CD14-positive monocyte (primary cell): ENCODE results near the gene SH3RF3. TPM values are rescaled to one million over a fixed set of nuclear protein-coding genes. Genes with fewer than 3 reads are reported as not detected.

ENCODE experiments used
- DNase-seq, 3 donors: peaks; one replicate each; pipeline ENCODE4 v3.0.0-alpha.2; 2011 to 2022
- H2AFZ ChIP-seq: 2 replicates; pipeline ENCODE4 v1.6.0; 2012; ENCODE audit warnings: mild to moderate bottlenecking, low read depth, low read length, inconsistent platforms; ENCODE audit not compliant: insufficient read depth, poor library complexity, severe bottlenecking
- H3K27ac ChIP-seq, 2 donors: 1 replicate in 1 of 2; 2 replicates in 1 of 2; pipeline ENCODE4 v1.5.1; 2012 to 2013; ENCODE audit warnings: low read length in 2 of 2, control low read depth in 1 of 2, inconsistent platforms in 1 of 2, low read depth in 1 of 2, mild to moderate bottlenecking in 1 of 2
- H3K27me3 ChIP-seq, 2 donors: one replicate each; pipeline versions ENCODE4 v1.6.0 to v1.6.1; 2011 to 2013; ENCODE audit warnings: low read length in 2 of 2; ENCODE audit not compliant: control insufficient read depth in 2 of 2, insufficient read depth in 2 of 2
- H3K36me3 ChIP-seq, 2 donors: replicated peaks in 1 of 2; 1 replicate in 1 of 2; 2 replicates in 1 of 2; pipeline versions ENCODE4 v1.5.1 to v1.6.1; 2012 to 2013; ENCODE audit warnings: low read length in 2 of 2, control low read depth in 1 of 2, inconsistent platforms in 1 of 2, mild to moderate bottlenecking in 1 of 2; ENCODE audit not compliant: insufficient read depth in 2 of 2, control insufficient read depth in 1 of 2
- H3K4me1 ChIP-seq, 2 donors: 1 replicate in 1 of 2; 2 replicates in 1 of 2; pipeline versions ENCODE4 v1.5.1 to v1.6.1; 2012 to 2013; ENCODE audit warnings: low read length in 2 of 2, control low read depth in 1 of 2, inconsistent platforms in 1 of 2, mild to moderate bottlenecking in 1 of 2, moderate library complexity in 1 of 2; ENCODE audit not compliant: insufficient read depth in 2 of 2, control insufficient read depth in 1 of 2
- H3K4me2 ChIP-seq: replicated peaks from 2 replicates; pipeline ENCODE3; 2012; ENCODE audit warnings: low read length, moderate library complexity, mild to moderate bottlenecking; ENCODE audit not compliant: poor library complexity, severe bottlenecking; ENCODE audit errors: extremely low read depth
- H3K4me3 ChIP-seq, 3 experiments: fragments of 200-600 bp in 1 of 3; sonication (generic) in 1 of 3; replicated peaks in 1 of 3; 1 replicate in 2 of 3; 2 replicates in 1 of 3; pipeline ENCODE4 v1.5.1; 2011 to 2013; ENCODE audit warnings: low read length in 3 of 3, mild to moderate bottlenecking in 3 of 3, control low read depth in 2 of 3, low read depth in 2 of 3, inconsistent platforms in 1 of 3, moderate library complexity in 1 of 3
- H3K79me2 ChIP-seq: 2 replicates; pipeline ENCODE4 v1.6.0; 2012; ENCODE audit warnings: mild to moderate bottlenecking, control low read depth, inconsistent platforms, low read length, moderate library complexity; ENCODE audit not compliant: insufficient read depth
- H3K9ac ChIP-seq: 2 replicates; pipeline ENCODE4 v1.6.0; 2017; ENCODE audit warnings: low read length, mild to moderate bottlenecking; ENCODE audit not compliant: insufficient read depth, poor library complexity, severe bottlenecking
- H3K9me3 ChIP-seq, 2 donors: replicated peaks in 1 of 2; 1 replicate in 1 of 2; 2 replicates in 1 of 2; pipeline versions ENCODE4 v1.5.1 to v1.6.1; 2012 to 2013; ENCODE audit warnings: low read length in 2 of 2, control low read depth in 1 of 2; ENCODE audit not compliant: control insufficient read depth in 1 of 2, insufficient read depth in 1 of 2
- H4K20me1 ChIP-seq: 2 replicates; pipeline ENCODE4 v1.6.0; 2012; ENCODE audit warnings: mild to moderate bottlenecking, low read length, control low read depth, moderate library complexity; ENCODE audit not compliant: insufficient read depth
- H3K27ac Mint-ChIP-seq, 7 donors: one replicate each; pipeline ENCODE4 v1.8.0; 2020; ENCODE audit warnings: mild to moderate bottlenecking in 7 of 7, mixed read lengths in 7 of 7, moderate library complexity in 6 of 7, inconsistent platforms in 2 of 7
- H3K27me3 Mint-ChIP-seq, 3 donors: one replicate each; pipeline ENCODE4 v1.8.0; 2021 to 2022; ENCODE audit warnings: low read depth in 3 of 3, mild to moderate bottlenecking in 3 of 3, mixed read lengths in 3 of 3, moderate library complexity in 3 of 3, inconsistent platforms in 1 of 3
- H3K36me3 Mint-ChIP-seq, 2 donors: one replicate each; pipeline ENCODE4 v1.8.0; 2020; ENCODE audit warnings: mixed read lengths in 2 of 2, inconsistent platforms in 1 of 2, mild to moderate bottlenecking in 1 of 2
- H3K4me1 Mint-ChIP-seq: one replicate; pipeline ENCODE4 v1.8.0; 2020; ENCODE audit warnings: mild to moderate bottlenecking, mixed read lengths
- H3K4me3 Mint-ChIP-seq, 2 donors: one replicate each; pipeline ENCODE4 v1.8.0; 2020; ENCODE audit warnings: mild to moderate bottlenecking in 2 of 2, mixed read lengths in 2 of 2, moderate library complexity in 1 of 2
- H3K9me3 Mint-ChIP-seq, 7 donors: one replicate each; pipeline ENCODE4 v1.8.0; 2020 to 2022; ENCODE audit warnings: mixed read lengths in 7 of 7, mild to moderate bottlenecking in 6 of 7, moderate library complexity in 6 of 7, inconsistent platforms in 2 of 7
- WGBS: methylation state at CpG from one replicate; pipeline ENCODE4 v1.1.5; 2013; ENCODE audit warnings: missing lambda C conversion rate; ENCODE audit not compliant: insufficient coverage; 5-methylcytosine and 5-hydroxymethylcytosine counted together
- intact Hi-C, 2 donors: fragments of 100-400 bp; cut with micrococcal nuclease; formaldehyde crosslinking; loops; one replicate each; pipeline versions ENCODE4 v1.15.0 to v1.15.1; 2023
- polyA plus RNA-seq, 3 donors: library from polyadenylated mRNA; depleted of rRNA in 1 of 3; unstranded in 2 of 3; stranded (reverse) in 1 of 3; fragments of 300-500 nt in 2 of 3; fragments of >200 nt in 1 of 3; fragmentation: Illumina TruSeq in 2 of 3; gene quantifications; 1 replicate in 2 of 3; 2 replicates in 1 of 3; pipeline ENCODE4 v1.2.3, GENCODE V29; 2012 to 2021
- TF ChIP-seq, protein P1 (sequence below): fragments of 200-600 bp; IDR thresholded peaks from one replicate; pipeline ENCODE4 v1.8.0; 2022; ENCODE audit warnings: antibody characterized with exemption, mild to moderate bottlenecking

Gene SH3RF3
- polyA plus RNA-seq, 3 donors: 0.25 to 0.75 (median 0.34) TPM

GRCh38 chr2:109189751-109190150 is 60.7 kb downstream of the SH3RF3 start:
- Histone ChIP-seq H3K9ac (no peak overlapping the region), H3K79me2 (no peaks in the 10 kb centered on the region), H3K4me3 (no peak overlapping the region), H3K36me3 (no peaks in the 10 kb centered on the region), H3K27me3 (no peaks in the 10 kb centered on the region), H3K27ac (no peak overlapping the region), H4K20me1 (no peaks in the 10 kb centered on the region), H3K4me1 (no peaks in the 10 kb centered on the region), H3K9me3 (no peaks in the 10 kb centered on the region), H3K4me2 (no peak overlapping the region), H2AFZ (no peak overlapping the region)
- Mint-ChIP-seq H3K27ac (no peak overlapping the region), H3K4me3 (no peak overlapping the region), H3K4me1 (no peaks in the 10 kb centered on the region), H3K27me3 (peaks cover 5 to 9% (median 7%) of the 10 kb centered on the region in 3 donors), H3K9me3 (no peaks in the 10 kb centered on the region), H3K36me3 (no peaks in the 10 kb centered on the region)
- TF ChIP-seq, protein P1, sequence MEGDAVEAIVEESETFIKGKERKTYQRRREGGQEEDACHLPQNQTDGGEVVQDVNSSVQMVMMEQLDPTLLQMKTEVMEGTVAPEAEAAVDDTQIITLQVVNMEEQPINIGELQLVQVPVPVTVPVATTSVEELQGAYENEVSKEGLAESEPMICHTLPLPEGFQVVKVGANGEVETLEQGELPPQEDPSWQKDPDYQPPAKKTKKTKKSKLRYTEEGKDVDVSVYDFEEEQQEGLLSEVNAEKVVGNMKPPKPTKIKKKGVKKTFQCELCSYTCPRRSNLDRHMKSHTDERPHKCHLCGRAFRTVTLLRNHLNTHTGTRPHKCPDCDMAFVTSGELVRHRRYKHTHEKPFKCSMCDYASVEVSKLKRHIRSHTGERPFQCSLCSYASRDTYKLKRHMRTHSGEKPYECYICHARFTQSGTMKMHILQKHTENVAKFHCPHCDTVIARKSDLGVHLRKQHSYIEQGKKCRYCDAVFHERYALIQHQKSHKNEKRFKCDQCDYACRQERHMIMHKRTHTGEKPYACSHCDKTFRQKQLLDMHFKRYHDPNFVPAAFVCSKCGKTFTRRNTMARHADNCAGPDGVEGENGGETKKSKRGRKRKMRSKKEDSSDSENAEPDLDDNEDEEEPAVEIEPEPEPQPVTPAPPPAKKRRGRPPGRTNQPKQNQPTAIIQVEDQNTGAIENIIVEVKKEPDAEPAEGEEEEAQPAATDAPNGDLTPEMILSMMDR: no peak
- no peak for DNase-seq
- 83% methylated on average over 3 of the region's 5 CpGs for WGBS
- intact Hi-C loops: no loop called here

DNA sequence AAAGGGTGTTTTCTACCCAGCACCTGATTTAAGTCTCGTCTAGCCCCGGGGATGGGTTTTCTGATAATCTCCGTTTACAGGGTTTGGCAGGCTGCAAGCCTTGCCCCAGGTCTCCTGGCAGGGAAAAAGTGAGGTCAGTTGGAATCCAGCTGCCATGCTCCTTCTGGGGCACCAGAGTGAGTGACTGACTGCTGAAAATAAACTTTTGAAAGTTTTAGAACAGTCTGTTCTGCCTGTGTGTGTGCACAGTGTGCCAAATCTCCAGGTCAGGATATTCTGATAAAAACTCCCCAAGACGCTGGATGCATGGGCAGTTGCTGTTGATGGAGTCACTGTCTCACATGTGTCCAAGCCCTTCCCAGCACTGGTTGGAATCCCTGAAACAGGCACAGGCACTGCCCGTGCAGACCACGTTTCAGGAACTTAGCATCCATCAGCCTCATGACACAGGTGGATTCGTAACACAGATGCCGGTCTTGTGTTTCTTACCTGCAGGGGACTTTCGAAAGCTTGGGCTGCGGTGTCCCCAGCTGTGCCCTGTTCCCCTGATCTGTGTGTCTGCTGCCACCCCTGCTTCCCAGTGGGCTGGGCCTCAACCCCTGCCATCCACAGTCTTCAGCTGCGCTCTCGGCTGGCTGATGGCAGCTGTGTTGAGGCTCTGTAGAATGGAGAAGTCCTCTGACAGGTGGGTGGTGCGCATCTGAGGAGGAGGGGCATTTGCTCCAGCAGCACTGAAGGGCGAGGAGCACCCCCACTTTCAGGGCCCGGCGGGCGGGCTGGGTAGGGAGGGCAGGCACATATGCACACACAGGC is 65.0 kb downstream of the SH3RF3 start:
- no peaks in the 10 kb centered on the region for H3K9me3 Mint-ChIP-seq
- H3K4me2 ChIP-seq: no peak overlapping the region

More for the DNA sequence above, 65.0 kb downstream of the SH3RF3 start:
- Histone ChIP-seq H3K36me3 (no peaks in the 10 kb centered on the region), H3K27me3 (no peaks in the 10 kb centered on the region), H3K27ac (no peak overlapping the region), H3K4me3 (no peak overlapping the region), H4K20me1 (no peaks in the 10 kb centered on the region), H2AFZ (no peak overlapping the region), H3K9ac (no peak overlapping the region), H3K4me1 (no peaks in the 10 kb centered on the region), H3K79me2 (no peaks in the 10 kb centered on the region), H3K9me3 (no peaks in the 10 kb centered on the region)
- H3K27ac Mint-ChIP-seq: no peak overlapping the region
- TF ChIP-seq, protein P1: no peak
- no peaks in the 10 kb centered on the region for H3K36me3 Mint-ChIP-seq
- DNase-seq: no peak
- intact Hi-C loops: no loop called here
- 81% methylated on average over 12 of the region's 17 CpGs for WGBS
- H3K4me1 Mint-ChIP-seq: no peaks in the 10 kb centered on the region
- H3K27me3 Mint-ChIP-seq: peaks cover 5 to 10% (median 8%) of the 10 kb centered on the region in 3 donors
- no peak overlapping the region for H3K4me3 Mint-ChIP-seq
